ENCODE measurements around the gene PXN.
"Not testable (repeated sequence)": the region's sequence is repeated elsewhere in the genome, so short reads cannot be mapped to it uniquely, and the experiment has no call there.

PXN gene

DNA sequence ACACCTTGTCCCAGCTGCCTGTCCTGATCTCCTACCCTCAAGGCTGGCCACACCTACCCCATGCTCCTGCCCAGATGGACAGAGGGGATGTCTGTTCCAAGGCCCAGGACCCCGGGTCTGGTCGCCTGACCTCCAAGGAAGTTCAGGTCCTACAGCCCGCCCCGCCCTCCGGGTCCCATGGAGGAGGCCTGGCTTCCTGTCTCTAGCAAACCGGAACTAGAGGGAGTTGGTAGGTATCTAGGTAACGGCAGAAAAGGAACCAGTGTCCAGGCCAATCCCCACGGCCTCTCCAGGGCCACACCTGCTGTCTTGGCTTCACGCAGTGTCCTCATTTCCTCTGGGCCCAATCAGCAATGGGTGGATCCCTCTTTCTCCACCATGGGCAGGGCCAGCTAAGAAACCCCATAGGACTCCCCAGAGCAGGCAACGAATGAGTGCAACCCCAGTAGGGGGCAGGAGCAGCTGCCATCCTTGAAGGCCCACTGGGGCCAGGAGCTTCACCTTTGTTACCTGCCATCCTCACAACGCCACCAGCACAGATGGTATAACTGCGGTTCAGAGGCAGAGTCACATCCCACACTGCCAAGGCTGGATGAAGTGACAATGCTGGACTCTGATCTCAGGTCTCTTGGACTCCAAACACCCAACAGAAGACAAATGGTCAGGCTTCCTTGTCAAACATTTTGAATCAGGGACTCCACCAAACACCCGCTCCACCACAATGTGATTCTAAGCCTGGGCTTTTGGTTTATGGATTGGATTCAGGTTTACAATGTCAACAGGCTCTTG lies 39.5 kb downstream of the PXN start:
- no peak for DNase-seq (ENCODE audit: low spot score)

DNA sequence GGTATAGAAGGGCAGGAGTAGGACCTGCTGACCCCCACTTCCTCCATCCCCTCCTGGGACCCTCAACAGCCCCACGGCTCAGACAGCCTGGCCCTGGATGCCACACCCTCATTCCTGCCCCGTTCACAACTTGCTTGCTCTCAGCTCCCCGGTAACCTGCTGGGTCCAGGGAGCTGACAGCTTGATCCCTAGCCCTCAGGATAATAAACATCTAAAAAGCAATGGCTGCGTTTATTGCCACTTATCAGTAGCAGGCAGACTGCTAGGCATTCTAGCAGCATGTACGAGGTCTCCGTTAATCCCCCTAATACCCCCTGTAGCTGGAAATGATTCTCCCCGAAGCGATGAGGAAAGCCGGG lies 40.4 kb downstream of the PXN start:
- peak; percentile 63 for DNase-seq (ENCODE audit: low spot score)

DNA sequence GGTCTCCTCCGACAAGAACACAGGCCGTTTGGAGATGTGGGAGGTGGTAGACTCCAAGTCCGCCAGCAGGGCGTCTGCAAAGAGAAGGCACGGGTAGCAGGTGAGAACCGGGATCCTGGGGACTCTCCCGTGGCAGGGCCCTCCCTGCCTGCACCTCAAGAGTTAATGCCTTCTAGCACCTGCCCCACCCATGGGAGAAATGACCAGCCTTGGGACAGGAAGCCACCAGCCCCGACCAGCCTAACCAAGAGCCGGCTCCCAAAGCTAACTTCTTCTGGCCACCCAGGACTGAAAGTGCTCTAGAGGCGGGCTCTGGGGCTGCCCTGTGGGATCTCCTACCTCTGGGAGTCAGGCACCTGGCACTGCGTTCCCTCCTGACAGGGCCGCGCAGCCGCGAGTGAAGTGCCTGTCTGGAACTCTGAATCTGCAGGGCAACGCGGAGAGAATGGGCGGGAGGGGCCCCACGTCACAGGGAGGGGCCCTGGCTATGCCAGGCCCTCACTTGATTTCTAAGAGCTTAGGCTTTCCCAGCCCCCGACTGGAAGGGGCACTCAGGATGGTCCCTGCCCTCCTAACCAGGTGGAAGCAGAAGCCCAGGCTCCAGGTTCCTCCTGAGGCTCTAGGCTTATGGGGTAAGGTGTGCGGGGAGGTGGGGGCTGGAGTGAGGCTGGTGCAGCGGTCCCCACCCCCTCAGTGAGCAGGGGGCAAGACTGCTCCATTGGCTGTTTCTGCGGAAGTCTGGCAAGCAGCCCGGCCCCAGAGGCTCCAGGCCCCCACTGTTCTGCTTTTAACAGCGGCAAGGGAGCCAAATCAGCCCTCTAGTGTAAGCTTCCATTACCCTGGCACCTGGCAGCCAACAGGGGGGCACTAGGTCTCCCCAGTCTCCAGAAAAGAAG lies 41.0 kb downstream of the PXN start:
- DNase-seq (ENCODE audit: low spot score) = no peak

DNA sequence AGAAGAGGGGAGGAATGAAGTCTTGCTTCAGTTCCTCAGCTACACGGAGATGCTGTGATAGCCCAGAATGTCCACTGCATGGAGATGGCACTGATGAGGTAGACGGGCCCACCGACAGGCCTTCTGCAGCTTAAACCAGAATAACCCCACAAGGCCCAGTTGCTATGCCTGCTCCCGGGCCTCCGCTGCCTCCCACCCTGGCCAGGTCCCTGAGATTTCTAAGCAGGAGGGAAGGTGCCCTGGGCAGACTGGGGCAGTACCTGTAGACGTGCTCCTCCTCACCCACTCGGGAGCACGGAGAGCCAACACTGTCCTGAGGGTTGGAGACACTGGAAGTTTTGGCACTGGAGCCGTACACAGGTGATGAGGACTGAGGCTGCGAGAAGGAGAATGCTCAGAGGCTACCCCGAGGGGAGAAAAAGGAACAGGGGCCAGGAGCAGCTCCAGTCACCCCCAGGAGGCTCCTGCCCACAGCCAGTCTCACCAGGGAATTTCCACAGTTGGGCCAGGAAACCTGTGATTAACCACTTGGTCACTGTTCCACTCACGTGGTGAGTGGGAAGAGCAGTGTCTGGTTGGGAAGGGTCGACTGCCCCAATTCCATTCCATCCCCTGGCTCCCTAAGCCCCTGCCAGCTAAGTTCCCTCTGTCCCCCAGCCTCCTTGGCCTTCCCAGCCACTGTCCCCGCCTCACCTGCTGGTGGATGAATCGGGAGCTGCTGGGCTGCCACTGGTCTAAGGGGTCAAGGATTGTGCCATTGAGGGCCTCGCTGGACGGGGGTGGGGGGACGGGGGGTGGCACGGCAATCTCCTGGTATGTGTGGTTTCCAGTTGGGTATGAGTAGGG lies 41.8 kb downstream of the PXN start:
- DNase-seq (ENCODE audit: low spot score) = no peak

DNA sequence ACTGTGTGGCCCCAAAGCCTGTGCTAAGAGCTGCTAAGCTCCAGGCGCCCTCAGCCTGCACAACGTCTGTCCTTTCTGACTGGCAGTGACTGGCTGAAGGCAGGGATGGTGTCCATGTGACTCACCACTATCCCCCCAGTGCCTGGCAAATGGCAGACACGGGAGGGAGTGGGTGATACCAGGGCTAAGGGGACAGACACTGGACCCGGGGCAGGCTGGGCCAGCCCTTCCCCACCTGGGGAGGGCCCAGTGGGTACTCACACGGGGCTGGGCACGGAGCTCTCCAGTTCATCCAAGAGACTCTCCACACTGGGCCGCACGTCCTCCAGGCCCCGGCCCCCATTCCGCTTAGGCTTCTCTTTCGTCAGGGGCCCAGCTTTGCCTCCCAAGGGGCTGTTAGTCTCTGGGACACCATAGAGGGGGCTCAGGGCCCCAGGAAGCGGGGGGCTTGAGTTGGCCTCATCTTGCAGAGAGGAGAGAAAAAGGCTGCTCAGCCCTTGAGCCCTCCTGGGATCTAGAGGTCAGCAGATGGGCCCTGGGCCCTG lies 43.2 kb downstream of the PXN start:
- DNase-seq (ENCODE audit: low spot score) = no peak

DNA sequence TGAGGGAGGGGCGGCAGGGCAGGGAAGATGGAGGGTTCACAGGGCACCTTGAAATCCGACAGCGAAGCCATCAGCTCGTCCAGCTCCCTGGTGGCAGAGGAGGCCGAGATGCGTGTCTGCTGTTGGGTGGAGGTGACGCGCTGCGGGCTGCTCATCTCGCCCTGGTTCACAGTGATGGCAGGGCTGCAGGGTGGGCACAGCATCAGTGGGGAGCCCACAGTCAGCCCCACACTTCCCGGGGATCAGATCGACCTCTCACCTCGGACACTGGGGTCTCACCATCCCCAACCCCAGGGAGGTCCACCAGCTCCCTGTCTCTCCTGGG lies 44.0 kb downstream of the PXN start:
- no peak for DNase-seq (ENCODE audit: low spot score)

DNA sequence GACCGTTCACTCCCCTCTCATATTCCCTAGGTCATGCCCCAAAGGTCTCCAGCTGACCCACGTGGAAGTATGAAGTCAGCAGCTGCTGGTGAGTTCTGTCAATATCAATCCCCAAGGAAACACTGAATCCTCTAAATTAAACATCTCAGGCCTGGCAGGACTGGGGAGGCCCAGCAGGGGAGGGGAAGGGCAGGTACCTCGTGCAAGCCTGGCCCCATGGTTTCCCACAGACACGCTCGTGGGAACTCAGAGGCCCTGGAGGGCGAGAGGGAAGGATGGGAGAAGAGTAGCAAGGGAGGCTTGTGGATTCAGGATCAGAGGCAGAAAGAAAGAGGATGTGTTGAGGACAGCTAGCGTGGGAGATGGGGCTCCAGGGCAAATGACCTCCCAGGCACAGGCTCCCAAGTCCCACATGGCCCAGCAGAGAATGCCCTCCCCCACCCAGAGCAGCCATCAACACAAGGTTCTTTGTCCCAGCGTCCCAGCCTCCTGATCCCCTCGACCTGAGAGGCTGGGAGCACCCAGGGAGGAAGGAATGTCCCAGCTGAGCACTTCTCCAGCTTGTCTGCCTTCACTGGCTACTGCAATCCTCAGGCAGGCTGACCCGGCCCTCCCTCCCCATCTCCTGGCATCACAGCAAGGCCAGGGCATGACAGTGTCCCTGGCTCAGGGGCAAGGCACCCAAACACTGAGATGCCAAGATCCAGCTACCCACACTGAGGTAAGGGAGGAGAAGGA lies 44.5 kb downstream of the PXN start:
- no peak for DNase-seq (ENCODE audit: low spot score)

DNA sequence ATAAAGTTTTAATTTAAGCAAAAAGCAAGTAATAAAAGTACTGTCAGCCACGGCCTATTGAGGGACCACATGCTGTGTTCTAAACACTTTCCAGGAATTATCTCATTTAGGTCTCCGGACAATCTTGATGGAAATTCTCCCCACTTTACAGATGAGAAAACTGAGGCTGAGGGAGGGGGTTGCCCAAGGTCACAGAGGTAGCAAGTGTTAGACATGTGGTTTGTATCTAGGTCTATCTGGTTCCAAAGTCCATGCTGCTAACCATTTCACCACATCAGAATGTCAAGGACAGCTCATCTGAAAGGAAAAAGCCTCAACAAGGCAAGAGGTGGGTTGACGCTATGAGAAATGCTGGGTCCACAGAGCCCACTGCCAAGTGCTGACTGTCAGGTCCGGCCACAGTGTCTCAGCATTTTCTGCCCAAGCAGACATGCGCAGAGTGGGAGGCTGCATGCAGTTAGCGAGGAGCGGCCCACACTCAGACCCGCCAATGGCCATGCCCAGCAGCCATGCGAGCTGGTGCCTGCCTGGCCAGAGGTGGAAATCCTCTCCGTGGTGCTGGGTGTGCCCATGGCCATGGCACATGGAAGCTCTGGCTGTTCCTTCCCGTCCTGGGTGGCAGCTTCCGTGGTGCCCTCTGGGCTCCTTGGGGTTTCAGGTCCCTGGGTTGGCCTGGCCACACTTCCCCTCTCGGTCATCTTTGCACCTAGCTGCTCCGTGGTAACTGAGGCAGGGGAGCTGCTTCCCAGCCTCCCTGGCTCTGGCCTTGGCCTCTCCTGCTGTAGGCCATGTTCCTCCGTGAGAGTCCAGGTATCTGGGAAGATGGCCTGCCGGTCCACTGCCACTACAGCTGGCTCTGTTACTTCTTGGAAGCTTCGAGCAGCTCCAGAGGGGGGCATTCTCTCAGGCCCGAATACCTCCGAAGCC lies 46.6 kb downstream of the PXN start:
- DNase-seq (ENCODE audit: low spot score) = no peak

DNA sequence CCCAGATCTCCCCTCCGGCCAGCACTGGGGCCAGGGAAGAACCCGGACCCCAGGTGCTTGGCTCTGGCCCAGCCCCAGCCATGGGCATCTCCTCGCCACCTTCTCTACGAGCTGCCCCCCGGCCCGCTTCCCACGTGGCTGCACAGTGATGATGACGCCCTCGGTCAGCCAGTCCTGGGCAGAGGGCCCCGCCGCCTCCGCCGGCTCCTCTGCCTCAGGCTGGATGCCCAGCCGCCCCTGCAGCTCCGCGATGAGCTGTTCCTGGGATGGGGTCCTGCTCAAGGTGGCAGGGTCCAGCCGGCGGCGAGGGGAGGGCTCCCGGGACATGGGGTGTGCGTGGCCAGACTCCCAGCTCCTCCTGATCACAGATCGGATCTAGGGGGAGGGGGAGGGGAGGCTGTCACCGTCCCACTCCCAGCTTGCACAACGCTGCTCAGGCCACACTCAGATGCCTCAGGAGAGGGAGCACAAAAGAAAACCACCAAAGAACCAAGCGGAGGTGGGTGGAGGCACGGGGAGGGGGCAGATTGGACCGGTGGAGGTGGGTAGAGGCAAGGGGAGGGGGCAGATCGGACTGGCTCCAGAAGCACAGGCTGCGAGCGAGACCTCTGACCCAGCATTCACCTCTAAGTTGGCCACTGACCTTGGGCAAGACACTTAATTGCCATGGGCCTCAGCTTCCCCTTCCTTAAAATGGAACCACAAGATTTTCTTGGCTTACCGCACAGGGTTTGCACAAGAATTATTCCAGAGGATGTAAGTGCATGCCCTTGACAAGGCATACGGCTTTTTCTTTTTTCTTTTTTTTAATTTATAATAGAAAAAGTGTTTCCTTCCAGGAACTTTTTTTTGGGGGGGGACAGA lies 48.6 kb downstream of the PXN start:
- DNase-seq (ENCODE audit: low spot score) = peak; percentile 36

DNA sequence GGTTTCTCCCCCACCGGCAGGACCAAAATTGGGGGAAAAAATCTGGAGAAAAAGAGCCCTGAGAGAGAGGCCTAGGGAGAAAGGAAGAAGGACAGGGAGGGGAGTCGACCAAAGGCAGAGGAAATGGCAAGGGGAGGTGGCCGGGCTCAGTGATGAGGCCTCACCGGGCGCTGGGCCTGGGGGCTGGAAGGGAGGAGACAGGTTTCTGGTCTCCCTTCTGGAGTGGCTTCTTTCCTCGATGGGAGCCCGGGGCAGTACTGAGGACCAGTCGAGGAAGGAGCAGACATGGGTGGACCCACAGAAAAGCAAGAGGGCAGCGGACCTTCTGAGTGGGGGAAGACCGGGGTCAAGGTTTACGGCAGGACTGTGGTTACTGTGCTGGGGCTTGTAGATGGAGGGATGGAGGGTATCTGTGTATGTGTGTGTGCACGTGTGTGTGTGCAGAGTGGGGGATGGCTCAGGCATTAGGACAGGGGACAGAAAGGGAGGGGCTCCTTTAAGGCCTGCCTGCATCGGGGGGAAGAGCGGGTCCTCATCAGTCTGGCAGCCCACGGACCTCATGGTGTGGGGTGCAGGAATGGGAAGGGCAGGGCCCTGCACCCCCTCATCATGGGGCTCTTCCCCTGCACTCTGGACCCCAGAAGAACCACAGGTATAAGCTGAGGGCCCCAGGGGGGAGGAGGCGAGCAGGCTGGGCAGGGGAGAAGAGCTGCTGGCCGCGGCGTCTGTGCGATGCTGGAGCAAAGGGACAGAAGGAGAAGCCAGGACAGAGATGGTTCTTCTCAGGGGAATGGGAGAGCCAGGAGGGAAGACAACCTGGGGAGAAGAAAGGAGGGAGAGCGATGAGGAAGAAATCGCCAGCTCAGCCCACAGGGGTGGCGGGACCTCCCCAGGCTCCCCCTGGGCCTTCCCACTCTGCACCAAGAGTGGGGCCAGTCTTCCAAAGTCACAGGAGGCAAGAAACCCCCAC lies 49.5 kb downstream of the PXN start:
- DNase-seq (ENCODE audit: low spot score) = peak; percentile 37

DNA sequence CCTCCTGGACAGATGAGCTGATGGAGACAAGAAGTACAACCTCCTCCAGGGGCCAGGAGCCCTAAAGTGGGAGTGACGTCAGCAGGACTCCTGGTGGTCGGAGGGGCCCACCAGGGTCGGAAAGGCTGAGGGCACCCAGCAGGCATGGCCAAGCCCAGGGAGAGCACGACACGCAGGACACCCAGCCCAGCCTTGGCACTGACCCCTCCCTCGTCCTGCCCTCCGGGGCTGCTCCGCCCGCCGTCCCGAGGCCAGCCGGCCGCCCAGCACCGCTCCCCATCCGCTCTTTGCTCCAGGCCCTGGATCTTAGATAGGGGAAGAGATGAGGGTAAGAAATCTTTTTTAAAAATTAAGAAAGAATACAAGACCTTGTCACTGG lies 50.2 kb downstream of the PXN start:
- peak; percentile 27 for DNase-seq (ENCODE audit: low spot score)

DNA sequence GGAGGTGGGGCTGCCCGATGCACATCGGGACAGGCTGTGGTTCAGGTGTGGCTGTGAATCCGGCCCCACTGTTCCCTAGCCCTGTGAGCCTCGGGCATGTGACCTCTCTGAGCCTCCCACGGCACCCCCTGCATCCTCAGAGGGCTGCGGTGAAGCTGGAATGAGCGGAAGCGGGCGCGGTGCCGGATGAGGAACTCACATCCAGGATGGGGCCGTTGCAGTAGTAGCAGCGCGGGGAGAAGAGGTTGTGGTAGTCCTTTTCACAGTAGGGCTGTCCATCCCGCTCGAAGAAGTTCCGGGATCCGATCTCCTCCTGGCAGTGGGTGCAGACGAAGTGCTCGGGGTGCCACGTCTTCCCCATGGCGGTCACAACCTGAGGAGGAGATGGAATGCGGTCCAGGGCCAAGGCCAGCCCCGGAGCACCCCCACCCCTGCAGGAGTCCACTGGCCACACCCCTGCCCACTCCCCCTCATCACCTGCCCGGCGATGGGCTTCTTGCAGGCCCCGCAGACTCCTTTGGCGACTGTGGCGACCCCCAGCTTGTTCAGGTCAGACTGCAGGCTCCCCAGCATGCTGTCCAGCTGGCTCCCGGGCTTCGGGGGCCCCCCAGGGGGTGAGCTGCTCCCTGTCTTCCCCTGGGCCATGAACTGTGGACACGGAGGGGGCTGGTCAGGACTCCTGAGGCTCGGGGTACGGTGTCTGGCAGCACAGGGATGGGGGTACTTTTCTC lies 50.7 kb downstream of the PXN start:
- no peak for DNase-seq (ENCODE audit: low spot score)

DNA sequence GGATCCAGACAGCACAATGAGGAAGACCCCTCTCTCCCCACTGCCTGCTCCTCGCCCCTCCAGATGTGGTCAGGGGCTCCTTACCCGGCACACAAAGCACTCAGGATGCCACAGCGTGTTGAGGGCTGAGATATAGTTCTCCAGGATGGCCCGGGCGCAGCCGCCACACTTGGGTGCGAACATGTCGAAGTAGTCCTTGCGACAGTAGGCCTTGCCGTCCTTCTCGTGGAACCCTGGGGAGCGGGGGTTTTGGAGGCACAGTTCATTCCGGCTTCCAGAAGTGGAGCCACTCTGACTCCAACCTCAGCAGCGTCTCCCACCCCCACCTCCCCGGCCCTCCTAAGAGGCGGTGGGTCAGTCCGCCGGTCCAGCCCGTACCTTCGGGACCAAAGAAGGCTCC lies 51.8 kb downstream of the PXN start:
- no peak for DNase-seq (ENCODE audit: low spot score)

DNA sequence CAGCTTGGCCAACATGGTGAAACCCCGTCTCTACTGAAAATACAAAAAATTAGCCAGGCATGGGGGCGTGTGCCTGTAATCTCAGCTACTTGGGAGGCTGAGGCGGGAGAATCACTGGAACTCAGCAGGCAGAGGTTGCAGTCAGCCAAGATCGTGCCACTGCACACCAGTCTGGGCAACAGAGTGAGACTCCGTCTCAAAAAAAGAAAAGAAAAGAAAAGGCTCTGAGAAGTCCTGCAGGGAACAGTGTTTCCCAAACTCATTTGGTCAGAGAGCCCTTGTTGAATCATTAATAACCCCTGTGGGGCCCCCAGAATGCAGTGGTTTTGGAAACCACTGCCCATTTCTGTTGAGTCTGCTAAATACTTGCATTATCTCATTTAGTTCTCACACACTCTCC lies 52.3 kb downstream of the PXN start:
- DNase-seq (ENCODE audit: low spot score) = not testable (repeated sequence)

DNA sequence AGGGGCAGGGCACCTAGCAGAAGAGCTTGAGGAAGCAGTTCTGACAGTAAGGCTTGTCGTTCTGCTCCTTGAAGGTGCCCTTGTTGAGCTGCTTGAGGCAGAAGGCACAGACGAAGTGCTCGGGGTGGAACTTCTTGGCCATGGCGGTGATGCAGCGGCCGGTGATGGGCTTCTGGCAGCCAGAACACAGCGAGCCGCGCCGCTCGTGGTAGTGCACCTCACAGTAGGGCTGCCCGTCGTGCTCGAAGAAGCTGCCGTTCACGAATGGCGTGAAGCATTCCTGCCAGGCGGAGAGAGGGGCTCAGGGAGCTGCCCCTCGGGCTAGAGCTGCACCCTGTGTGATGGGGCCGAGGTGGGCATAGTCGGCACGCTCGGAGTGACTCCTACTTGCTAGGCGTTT lies 53.2 kb downstream of the PXN start:
- no peak for DNase-seq (ENCODE audit: low spot score)

DNA sequence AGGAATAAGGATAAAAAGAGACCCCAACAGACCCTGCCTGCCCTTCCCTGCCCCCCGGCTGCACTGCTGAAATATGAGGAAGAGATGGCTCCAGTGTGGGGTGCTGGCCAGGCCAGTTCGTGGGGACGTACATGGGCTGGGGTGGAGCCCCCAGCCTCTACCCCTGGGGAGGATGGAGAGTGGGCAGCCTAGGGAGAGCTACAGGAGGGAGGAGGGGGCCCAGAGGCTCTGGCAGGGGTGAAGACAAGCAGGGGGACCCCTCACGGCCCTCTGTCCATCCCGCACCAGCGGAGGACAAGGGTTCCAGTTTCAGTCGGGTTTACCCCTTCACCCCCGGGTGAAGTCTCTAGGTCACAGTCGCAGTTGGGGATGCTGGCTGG lies 53.6 kb downstream of the PXN start:
- no peak for DNase-seq (ENCODE audit: low spot score)

DNA sequence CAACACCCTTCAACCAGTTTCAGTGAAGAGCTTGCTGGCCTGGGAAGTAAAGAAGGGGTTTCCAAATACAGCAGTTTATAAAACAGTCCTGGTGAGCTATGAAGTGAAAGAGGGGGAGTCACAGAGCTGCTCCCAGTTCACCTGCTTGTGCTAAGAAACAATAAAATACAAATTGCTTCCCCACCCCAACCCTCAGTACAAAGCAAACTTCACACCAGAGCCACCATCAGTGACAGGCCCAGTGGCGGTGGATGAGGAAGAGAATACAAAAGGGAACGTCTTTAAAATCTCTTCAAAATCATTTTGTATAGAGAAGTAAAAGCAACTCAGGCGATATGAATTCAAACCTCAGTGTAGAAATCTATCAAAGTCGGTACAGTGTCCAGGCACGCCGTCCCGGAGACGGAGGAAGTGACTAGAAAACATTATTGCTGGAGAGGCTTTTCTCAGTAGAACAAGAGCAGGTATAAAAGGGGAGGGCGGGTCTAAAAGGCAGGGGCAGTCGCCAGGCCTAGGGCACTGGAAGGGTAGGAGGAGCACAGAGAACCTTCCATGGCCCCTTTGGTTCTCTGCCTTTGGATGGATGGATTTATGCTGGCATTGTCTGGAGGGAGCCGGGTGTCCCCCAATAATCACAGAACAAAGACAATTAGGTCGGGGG lies 54.2 kb downstream of the PXN start:
- DNase-seq (ENCODE audit: low spot score) = no peak

Data from D341Med (cell line).